Measurements from ENCODE around the gene RBM42. TPM values are rescaled to one million over a fixed set of nuclear protein-coding genes. Genes with fewer than 3 reads are reported as not detected.

RBM42 gene
- total RNA-seq, 1 donor from 2014 or later = 116 TPM

GRCh38 chr19:35633727-35634440 lies 5.0 kb downstream of the RBM42 start:
- no peak for DNase-seq (ENCODE audit: low spot score)
- H3K9me3 Mint-ChIP-seq (ENCODE audit: unreplicated experiment) = no peaks in the 10 kb centered on the region
- H3K27me3 Mint-ChIP-seq (ENCODE audit: unreplicated experiment) = peaks cover 7% of the 10 kb centered on the region
- no peak for TF ChIP-seq CTCF (IDR thresholded peaks at IDR 0.05; ENCODE audit: unreplicated experiment)
- no peak overlapping the region for H3K4me3 Mint-ChIP-seq (ENCODE audit: unreplicated experiment)
- peaks cover 5% of the 10 kb centered on the region for H3K4me1 Mint-ChIP-seq (ENCODE audit: unreplicated experiment)
- H3K27ac Mint-ChIP-seq (ENCODE audit: unreplicated experiment) = no peak overlapping the region
- peaks cover 39% of the 10 kb centered on the region for H3K36me3 Mint-ChIP-seq (ENCODE audit: low read depth, unreplicated experiment)

- TF ChIP-seq CTCF (IDR thresholded peaks at IDR 0.05; ENCODE audit: unreplicated experiment) = no peak
- no peak for DNase-seq (ENCODE audit: low spot score)
- H3K9me3 Mint-ChIP-seq (ENCODE audit: unreplicated experiment) = no peaks in the 10 kb centered on the region
- peaks cover 26% of the 10 kb centered on the region for H3K36me3 Mint-ChIP-seq (ENCODE audit: low read depth, unreplicated experiment)
- no peak overlapping the region for H3K4me3 Mint-ChIP-seq (ENCODE audit: unreplicated experiment)
- peaks cover 5% of the 10 kb centered on the region for H3K27me3 Mint-ChIP-seq (ENCODE audit: unreplicated experiment)
- peaks cover 12% of the 10 kb centered on the region for H3K4me1 Mint-ChIP-seq (ENCODE audit: unreplicated experiment)
- H3K27ac Mint-ChIP-seq (ENCODE audit: unreplicated experiment) = no peak overlapping the region
These were observed 7.8 kb downstream of the RBM42 start for GRCh38 chr19:35636651-35637050.

- peaks cover 12% of the 10 kb centered on the region for H3K4me1 Mint-ChIP-seq (ENCODE audit: unreplicated experiment)
- no peak for DNase-seq (ENCODE audit: low spot score)
- H3K36me3 Mint-ChIP-seq (ENCODE audit: low read depth, unreplicated experiment) = peaks cover 20% of the 10 kb centered on the region
- TF ChIP-seq CTCF (IDR thresholded peaks at IDR 0.05; ENCODE audit: unreplicated experiment) = no peak
- H3K27me3 Mint-ChIP-seq (ENCODE audit: unreplicated experiment) = peaks cover 5% of the 10 kb centered on the region
- H3K4me3 Mint-ChIP-seq (ENCODE audit: unreplicated experiment) = no peak overlapping the region
- H3K9me3 Mint-ChIP-seq (ENCODE audit: unreplicated experiment) = no peaks in the 10 kb centered on the region
- H3K27ac Mint-ChIP-seq (ENCODE audit: unreplicated experiment) = no peak overlapping the region
These were observed 8.3 kb downstream of the RBM42 start for GRCh38 chr19:35637165-35637564.

- Mint-ChIP-seq H3K27me3 (ENCODE audit: unreplicated experiment) (peaks cover 16% of the 10 kb centered on the region), H3K4me3 (ENCODE audit: unreplicated experiment) (no peak overlapping the region), H3K27ac (ENCODE audit: unreplicated experiment) (no peak overlapping the region), H3K36me3 (ENCODE audit: low read depth, unreplicated experiment) (peaks cover 12% of the 10 kb centered on the region), H3K9me3 (ENCODE audit: unreplicated experiment) (no peaks in the 10 kb centered on the region), H3K4me1 (ENCODE audit: unreplicated experiment) (peaks cover 17% of the 10 kb centered on the region)
- DNase-seq (ENCODE audit: low spot score) = no peak
- TF ChIP-seq CTCF (IDR thresholded peaks at IDR 0.05; ENCODE audit: unreplicated experiment) = no peak
These were observed 10.4 kb downstream of the RBM42 start for GRCh38 chr19:35639321-35639639.

- no peak overlapping the region for H3K4me3 Mint-ChIP-seq (ENCODE audit: unreplicated experiment)
- peaks cover 17% of the 10 kb centered on the region for H3K4me1 Mint-ChIP-seq (ENCODE audit: unreplicated experiment)
- peaks cover 17% of the 10 kb centered on the region for H3K36me3 Mint-ChIP-seq (ENCODE audit: low read depth, unreplicated experiment)
- no peak for DNase-seq (ENCODE audit: low spot score)
- no peak for TF ChIP-seq CTCF (IDR thresholded peaks at IDR 0.05; ENCODE audit: unreplicated experiment)
- peaks cover 18% of the 10 kb centered on the region for H3K27me3 Mint-ChIP-seq (ENCODE audit: unreplicated experiment)
- H3K9me3 Mint-ChIP-seq (ENCODE audit: unreplicated experiment) = no peaks in the 10 kb centered on the region
- no peak overlapping the region for H3K27ac Mint-ChIP-seq (ENCODE audit: unreplicated experiment)
These were observed 11.0 kb downstream of the RBM42 start for GRCh38 chr19:35639863-35640262.
